H1 (cell line): Measurements from ENCODE around the gene POU3F1. TPM values are rescaled to one million over a fixed set of nuclear protein-coding genes. Genes with fewer than 3 reads are reported as not detected.

Experiments used
- CTCF ChIA-PET: fragments of 300-600 bp; sonication (Branson Sonifier 250); formaldehyde crosslinking; loops from one replicate; lab custom pipeline; 2021; ENCODE audit not compliant: partially characterized antibody; lab: Charles Lee
- POLR2A ChIA-PET: fragments of 300-600 bp; sonication (Branson Sonifier 250); formaldehyde crosslinking; loops from one replicate; lab custom pipeline; 2021; ENCODE audit warnings: inconsistent platforms; ENCODE audit not compliant: partially characterized antibody; lab: Charles Lee
- DNase-seq, 2 experiments: peaks; one replicate each; pipeline versions ENCODE4 v3.0.0 to v3.0.0-alpha.2; 2010 to 2022; ENCODE audit warnings: low spot score in 2 of 2, low read depth in 1 of 2, mixed read lengths in 1 of 2
- FAIRE-seq: peaks from 2 replicates; lab custom pipeline; 2011; peaks lifted over from hg19 to GRCh38; lab: Jason Lieb, UNC
- H2AFZ ChIP-seq: 2 replicates; pipeline ENCODE4 v1.8.1; 2012; ENCODE audit warnings: low read length, inconsistent platforms
- H2AK5ac ChIP-seq: 2 replicates; pipeline ENCODE4 v1.6.1; 2013; ENCODE audit warnings: low read depth, low read length
- H2BK120ac ChIP-seq: replicated peaks from 2 replicates; pipeline ENCODE3; 2013; ENCODE audit warnings: low read depth, low read length, inconsistent platforms
- H2BK12ac ChIP-seq: 2 replicates; pipeline ENCODE4 v1.6.1; 2013; ENCODE audit warnings: low read depth, low read length
- H2BK15ac ChIP-seq: 2 replicates; pipeline ENCODE4 v1.6.1; 2013; ENCODE audit warnings: low read length
- H2BK20ac ChIP-seq: 2 replicates; pipeline ENCODE4 v1.6.1; 2013; ENCODE audit warnings: low read length
- H2BK5ac ChIP-seq: 2 replicates; pipeline ENCODE4 v1.6.1; 2013; ENCODE audit warnings: low read depth, low read length
- H3K14ac ChIP-seq: 2 replicates; pipeline ENCODE4 v1.6.1; 2013; ENCODE audit warnings: inconsistent platforms; ENCODE audit not compliant: insufficient read length
- H3K18ac ChIP-seq: 2 replicates; pipeline ENCODE4 v1.6.1; 2013; ENCODE audit warnings: low read length; ENCODE audit errors: extremely low read depth
- H3K23ac ChIP-seq: 2 replicates; pipeline ENCODE4 v1.6.1; 2013; ENCODE audit warnings: inconsistent platforms; ENCODE audit not compliant: insufficient read length
- H3K23me2 ChIP-seq: 2 replicates; pipeline ENCODE4 v1.6.1; 2013; ENCODE audit warnings: low read depth, low read length
- H3K27ac ChIP-seq: 2 replicates; pipeline ENCODE4 v1.6.1; 2011; ENCODE audit warnings: low read depth, low read length, inconsistent platforms
- H3K27me3 ChIP-seq, 4 experiments: replicated peaks in 1 of 4; 1 replicate in 1 of 4; 2 replicates in 3 of 4; pipeline versions ENCODE4 v1.6.1 to v1.8.1; 2011 to 2013; ENCODE audit warnings: low read length in 3 of 4, mild to moderate bottlenecking in 3 of 4, inconsistent platforms in 2 of 4, mixed read lengths in 2 of 4, moderate library complexity in 1 of 4; ENCODE audit not compliant: control insufficient read depth in 3 of 4, insufficient read depth in 3 of 4; ENCODE audit errors: extremely low read depth in 1 of 4
- H3K36me3 ChIP-seq, 4 experiments: 2 replicates each; pipeline versions ENCODE4 v1.6.1 to v1.8.1; 2011 to 2013; ENCODE audit warnings: mild to moderate bottlenecking in 4 of 4, low read length in 3 of 4, moderate library complexity in 2 of 4, control low read depth in 1 of 4, inconsistent platforms in 1 of 4; ENCODE audit not compliant: insufficient read depth in 4 of 4, control insufficient read depth in 2 of 4
- H3K4ac ChIP-seq: replicated peaks from 2 replicates; pipeline ENCODE3; 2013; ENCODE audit warnings: low read length, low read depth, mixed read lengths, inconsistent platforms; ENCODE audit not compliant: insufficient read length
- H3K4me1 ChIP-seq, 4 experiments: replicated peaks in 1 of 4; 1 replicate in 1 of 4; 2 replicates in 3 of 4; pipeline versions ENCODE4 v1.6.1 to v1.8.1; 2011 to 2013; ENCODE audit warnings: low read length in 3 of 4, inconsistent platforms in 2 of 4, mixed read lengths in 1 of 4; ENCODE audit not compliant: insufficient read depth in 4 of 4, control insufficient read depth in 3 of 4
- H3K4me2 ChIP-seq, 2 experiments: 2 replicates each; pipeline versions ENCODE4 v1.6.1 to v1.8.1; 2011 to 2013; ENCODE audit warnings: low read depth in 2 of 2, low read length in 2 of 2, control low read depth in 1 of 2, inconsistent platforms in 1 of 2, mild to moderate bottlenecking in 1 of 2; ENCODE audit not compliant: insufficient read depth in 1 of 2
- H3K4me3 ChIP-seq, 4 experiments: fragments of 200-600, 300-600 bp in 1 of 4; sonication (generic), shearing (Covaris generic), sonication (Bioruptor Twin) in 1 of 4; 2 replicates each; pipeline versions ENCODE4 v1.5.1 to v1.8.1; 2011 to 2016; ENCODE audit warnings: low read length in 4 of 4, low read depth in 3 of 4, control low read depth in 2 of 4, inconsistent platforms in 2 of 4, mild to moderate bottlenecking in 2 of 4, mixed read lengths in 1 of 4, moderate library complexity in 1 of 4; ENCODE audit not compliant: insufficient read depth in 2 of 4; ENCODE audit errors: extremely low read depth in 1 of 4
- H3K56ac ChIP-seq: replicated peaks from 2 replicates; pipeline ENCODE3; 2013; ENCODE audit warnings: low read depth, mild to moderate bottlenecking, mixed read lengths, low read length, inconsistent platforms; ENCODE audit not compliant: insufficient read length
- H3K79me1 ChIP-seq: 2 replicates; pipeline ENCODE4 v1.6.1; 2013; ENCODE audit warnings: low read depth, low read length, control low read depth
- H3K79me2 ChIP-seq, 2 experiments: 2 replicates each; pipeline versions ENCODE4 v1.6.1 to v1.8.1; 2012 to 2013; ENCODE audit warnings: low read length in 2 of 2, mild to moderate bottlenecking in 2 of 2, inconsistent platforms in 1 of 2; ENCODE audit not compliant: insufficient read depth in 2 of 2, control insufficient read depth in 1 of 2
- H3K9ac ChIP-seq, 4 experiments: replicated peaks in 1 of 4; 1 replicate in 1 of 4; 2 replicates in 3 of 4; pipeline versions ENCODE4 v1.6.1 to v1.8.1; 2011 to 2013; ENCODE audit warnings: low read depth in 3 of 4, low read length in 3 of 4, control low read depth in 2 of 4, mild to moderate bottlenecking in 2 of 4, moderate library complexity in 2 of 4, inconsistent platforms in 1 of 4; ENCODE audit errors: extremely low read depth in 1 of 4
- H3K9me3 ChIP-seq, 2 experiments: 2 replicates each; pipeline versions ENCODE4 v1.6.1 to v1.8.1; 2012 to 2013; ENCODE audit warnings: mild to moderate bottlenecking in 2 of 2, moderate library complexity in 2 of 2, control low read depth in 1 of 2, inconsistent platforms in 1 of 2, low read depth in 1 of 2, low read length in 1 of 2, mixed read lengths in 1 of 2; ENCODE audit not compliant: insufficient read depth in 2 of 2
- H4K20me1 ChIP-seq, 2 experiments: replicated peaks in 1 of 2; 2 replicates each; pipeline versions ENCODE3 to v1.8.1; 2011 to 2013; ENCODE audit warnings: inconsistent platforms in 2 of 2, low read length in 2 of 2, mild to moderate bottlenecking in 1 of 2; ENCODE audit not compliant: insufficient read depth in 2 of 2, control insufficient read depth in 1 of 2
- H4K5ac ChIP-seq: 2 replicates; pipeline ENCODE4 v1.6.1; 2013; ENCODE audit warnings: low read length, low read depth, mixed read lengths, inconsistent platforms; ENCODE audit not compliant: insufficient read length
- H4K8ac ChIP-seq: 2 replicates; pipeline ENCODE4 v1.8.0; 2013; ENCODE audit warnings: mild to moderate bottlenecking, moderate library complexity, low read length, inconsistent platforms; ENCODE audit not compliant: insufficient read depth; ENCODE audit errors: extremely low read depth
- H4K91ac ChIP-seq: replicated peaks from 2 replicates; pipeline ENCODE3; 2013; ENCODE audit warnings: low read length, mixed read lengths, inconsistent platforms; ENCODE audit not compliant: insufficient read length
- CHD2 ChIP-seq: IDR thresholded peaks from 2 replicates; pipeline ENCODE4 v1.6.1; 2012; ENCODE audit warnings: low read length, improper control_type of control experiment
- EZH2 ChIP-seq: fragments of 200-600 bp; sonication (generic); IDR thresholded peaks from 2 replicates; pipeline ENCODE4 v1.7.1; 2012; ENCODE audit warnings: low read depth, mild to moderate bottlenecking, moderate library complexity, low read length, inconsistent platforms; ENCODE audit not compliant: severe bottlenecking
- SIN3A ChIP-seq, 2 experiments: IDR thresholded peaks in 1 of 2; conservative IDR thresholded peaks in 1 of 2; 2 replicates each; pipeline ENCODE4 v1.6.1; 2011 to 2012; ENCODE audit warnings: low read length in 2 of 2, improper control_type of control experiment in 1 of 2, low read depth in 1 of 2, mild to moderate bottlenecking in 1 of 2
- SP4 ChIP-seq: IDR thresholded peaks from 2 replicates; pipeline ENCODE4 v1.6.1; 2012; ENCODE audit warnings: low read length, inconsistent platforms
- WGBS, 2 experiments: shearing (Covaris generic) in 1 of 2; methylation state at CpG; one replicate each; pipeline versions ENCODE4 v1.1.6 to v1.1.7; 2013 to 2015; ENCODE audit warnings: low lambda C conversion rate in 2 of 2, mixed read lengths in 2 of 2, inconsistent platforms in 1 of 2, low coverage in 1 of 2, missing lambda C conversion rate in 1 of 2; ENCODE audit not compliant: insufficient replicate concordance in 2 of 2, insufficient coverage in 1 of 2, insufficient read length in 1 of 2; ENCODE audit errors: extremely low coverage in 1 of 2, missing lambda C conversion rate in 1 of 2; 5-methylcytosine and 5-hydroxymethylcytosine counted together
- polyA plus RNA-seq, 7 experiments: library from polyadenylated mRNA; depleted of rRNA in 3 of 7; stranded (reverse) in 5 of 7; unstranded in 2 of 7; fragments of >200 nt in 5 of 7; fragments of 200-250 nt in 2 of 7; gene quantifications; 1 replicate in 5 of 7; 2 replicates in 1 of 7; 4 replicates in 1 of 7; pipeline versions ENCODE4 v1.2.1 to v1.2.3, GENCODE V29; 2011 to 2013; ENCODE audit warnings: missing spikeins in 2 of 7, mixed read lengths in 2 of 7
- total RNA-seq: library from RNA; stranded (reverse); fragmentation: NEBNext Ultra II Directional; extraction: Animal tissue kit (Norgen Biotek cat#: 25700); gene quantifications from 2 replicates; pipeline ENCODE4 v1.2.1, GENCODE V29; 2021
- TF ChIP-seq, protein P1 (sequence below): IDR thresholded peaks from 2 replicates; pipeline ENCODE4 v1.6.1; 2012; ENCODE audit warnings: inconsistent platforms

The POU3F1 gene
- total and polyA plus RNA-seq, 2 of the 8 experiments (the other 6 are each of a cell fraction or from before 2014, with no cell fraction given) = 4.2 to 10.8 TPM

DNA sequence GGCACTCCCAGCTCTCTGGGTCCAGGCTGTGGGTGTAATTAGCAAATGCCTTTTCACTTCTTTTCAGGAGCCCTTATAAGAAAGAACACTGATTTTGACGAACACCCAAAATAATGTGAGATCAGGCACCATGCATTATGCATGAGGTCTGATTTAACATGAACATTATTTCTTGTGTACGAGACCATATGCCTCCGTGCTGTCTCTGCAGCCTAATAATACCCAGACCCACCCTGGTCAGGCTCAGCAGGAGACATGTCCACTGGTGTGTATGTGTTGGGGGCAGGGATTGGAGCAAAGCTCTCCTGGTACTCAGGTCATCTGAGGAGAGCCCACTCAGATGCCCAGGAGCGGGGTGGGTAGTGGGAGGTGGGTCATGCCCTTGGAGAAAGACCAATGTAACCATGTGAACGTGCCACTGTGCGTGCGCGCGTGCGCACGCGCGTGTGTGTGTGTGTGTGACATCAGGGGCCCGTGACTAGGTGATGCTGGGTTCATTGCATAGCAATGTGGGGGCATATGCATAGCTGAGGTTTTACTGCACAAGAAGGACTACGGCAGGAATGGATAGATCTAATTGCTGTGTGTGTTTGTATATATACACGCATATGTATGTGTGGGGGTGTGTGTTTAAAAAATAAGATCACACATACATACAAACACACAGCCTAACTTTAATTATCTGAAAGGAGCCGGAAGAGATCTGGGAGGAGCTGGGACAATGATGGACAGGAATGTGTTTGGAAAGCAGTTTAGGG lies 7.1 kb downstream of the POU3F1 start:
- ChIA-PET CTCF (interaction anchor here (0.6 to 5.8 kb wide), 16 partner anchors 9 to 543 kb away, joined by 3 to 32 read pairs (median 4); no protein-coding TSS in a partner anchor), POLR2A (interaction anchor here (0.6 to 7.6 kb wide), 5 partner anchors 8 to 954 kb away, joined by 3 to 59 read pairs (median 3); partner anchors contain the start of gene POU3F1)
- Histone ChIP-seq H2BK20ac (no peak overlapping the region), H3K36me3 (peaks cover 0 to 10% (median 0%) of the 10 kb centered on the region in 4 experiments; a peak in 1 of 8 replicates), H2BK5ac (no peak overlapping the region), H3K4me2 (no peak overlapping the region), H3K4ac (no peak overlapping the region), H3K23me2 (peaks cover 10% of the 10 kb centered on the region; the same call in 1 of the 2 replicates), H4K8ac (no peak overlapping the region), H3K14ac (no peak overlapping the region), H3K9ac (no peak overlapping the region), H3K9me3 (no peaks in the 10 kb centered on the region; a peak in 1 of 4 replicates), H3K4me1 (peaks cover 0 to 5% (median 4%) of the 10 kb centered on the region in 4 experiments; a peak in 4 of 7 replicates), H4K5ac (no peak overlapping the region), H4K91ac (no peak overlapping the region), H4K20me1 (peaks cover 11 to 12% of the 10 kb centered on the region in 2 experiments), H3K56ac (no peak overlapping the region), H2BK120ac (no peak overlapping the region), H3K27me3 (peaks cover 3 to 14% (median 8%) of the 10 kb centered on the region in 4 experiments; a peak in 6 of 7 replicates), H3K4me3 (no peak overlapping the region), H2BK12ac (no peak overlapping the region), H3K79me1 (peaks cover 2% of the 10 kb centered on the region; the same call in 1 of the 2 replicates), H2AFZ (no peak overlapping the region), H2BK15ac (no peak overlapping the region), H3K23ac (no peak overlapping the region), H3K18ac (no peak overlapping the region), H3K27ac (no peak overlapping the region), H3K79me2 (peaks cover 0 to 15% of the 10 kb centered on the region in 2 experiments; a peak in 2 of 4 replicates), H2AK5ac (no peak overlapping the region)
- 93% methylated on average over 17 of the region's 17 CpGs; no CpG with 5 or more reads in 1 of the 2 experiments for WGBS, 2 experiments
- TF ChIP-seq SIN3A (conservative IDR thresholded peaks at IDR 0.05 in 1 of 2, IDR thresholded peaks at IDR 0.05 in 1 of 2; ENCODE audit: low read depth in 1 of 2, low read length in 2 of 2) = no peak
- TF ChIP-seq SP4 = no peak
- no peak for TF ChIP-seq EZH2
- TF ChIP-seq, protein P1, sequence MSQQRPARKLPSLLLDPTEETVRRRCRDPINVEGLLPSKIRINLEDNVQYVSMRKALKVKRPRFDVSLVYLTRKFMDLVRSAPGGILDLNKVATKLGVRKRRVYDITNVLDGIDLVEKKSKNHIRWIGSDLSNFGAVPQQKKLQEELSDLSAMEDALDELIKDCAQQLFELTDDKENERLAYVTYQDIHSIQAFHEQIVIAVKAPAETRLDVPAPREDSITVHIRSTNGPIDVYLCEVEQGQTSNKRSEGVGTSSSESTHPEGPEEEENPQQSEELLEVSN = no peak
- no peak for TF ChIP-seq CHD2
- FAIRE-seq (no peak), DNase-seq (no peak)
